GM12878 (cell line): ENCODE measurements around the gene CSE1L.

Source experiments
- BCL11A ChIP-seq: IDR thresholded peaks from 2 replicates; pipeline ENCODE4 v1.6.1; 2011; ENCODE audit warnings: low read depth, low read length
- BMI1 ChIP-seq: fragments of 450-650 bp; IDR thresholded peaks from 2 replicates; pipeline ENCODE4 v1.6.1; 2016; ENCODE audit warnings: mild to moderate bottlenecking, moderate library complexity, borderline replicate concordance
- CTCF ChIP-seq, 3 experiments: IDR thresholded peaks in 2 of 3; conservative IDR thresholded peaks in 1 of 3; 2 replicates each; pipeline ENCODE4 v1.5.1; 2011; ENCODE audit warnings: low read depth in 3 of 3, low read length in 3 of 3, mild to moderate bottlenecking in 3 of 3, control low read depth in 2 of 3, moderate library complexity in 2 of 3, inconsistent platforms in 1 of 3, mixed read lengths in 1 of 3; ENCODE audit not compliant: control insufficient read depth in 2 of 3, insufficient read depth in 1 of 3; ENCODE audit errors: extremely low read depth in 1 of 3
- E2F4 ChIP-seq: IDR thresholded peaks from 2 replicates; pipeline ENCODE4 v1.6.1; 2012; ENCODE audit warnings: low read depth, low read length, improper control_type of control experiment
- EP300 ChIP-seq, 2 experiments: fragments of 150-350 bp in 1 of 2; IDR thresholded peaks; 2 replicates each; pipeline ENCODE4 v1.6.1; 2011 to 2012; ENCODE audit warnings: low read depth in 2 of 2, low read length in 2 of 2, borderline replicate concordance in 1 of 2, improper control_type of control experiment in 1 of 2, inconsistent platforms in 1 of 2; ENCODE audit not compliant: control insufficient read depth in 1 of 2
- FOS ChIP-seq: IDR thresholded peaks from 3 replicates; pipeline ENCODE4 v1.6.1; 2011; ENCODE audit warnings: borderline replicate concordance; ENCODE audit not compliant: insufficient read length; ENCODE audit errors: extremely low read depth
- FOXK2 ChIP-seq: fragments of 450-650 bp; IDR thresholded peaks from 2 replicates; pipeline ENCODE4 v1.6.1; 2017; ENCODE audit warnings: mild to moderate bottlenecking, moderate library complexity
- MAX ChIP-seq: IDR thresholded peaks from 2 replicates; pipeline ENCODE4 v1.6.1; 2012; ENCODE audit warnings: low read depth, low read length, improper control_type of control experiment
- MLLT1 ChIP-seq: fragments of 450-650 bp; IDR thresholded peaks from 2 replicates; pipeline ENCODE4 v1.6.1; 2016; ENCODE audit warnings: mild to moderate bottlenecking
- PAX5 ChIP-seq: IDR thresholded peaks from 2 replicates; pipeline ENCODE4 v1.6.1; 2011; ENCODE audit warnings: low read depth, low read length, borderline replicate concordance
- SMAD5 ChIP-seq: IDR thresholded peaks from 2 replicates; pipeline ENCODE4 v1.6.1; 2016; ENCODE audit warnings: antibody characterized with exemption, low read depth
- SMC3 ChIP-seq: IDR thresholded peaks from 2 replicates; pipeline ENCODE4 v1.6.1; 2011; ENCODE audit warnings: low read length, improper control_type of control experiment, borderline replicate concordance
- SUPT20H ChIP-seq: IDR thresholded peaks from 2 replicates; pipeline ENCODE4 v1.6.1; 2011; ENCODE audit warnings: low read depth, mild to moderate bottlenecking, low read length, moderate library complexity, borderline replicate concordance; ENCODE audit not compliant: control insufficient read depth
- YBX1 ChIP-seq: fragments of 450-650 bp; IDR thresholded peaks from 2 replicates; pipeline ENCODE4 v1.6.1; 2016; ENCODE audit warnings: antibody characterized with exemption

- TF ChIP-seq BCL11A (no peak), YBX1 (no peak), SUPT20H (no peak), PAX5 (no peak), BMI1 (no peak), CTCF (IDR thresholded peaks at IDR 0.05 in 2 of 3, conservative IDR thresholded peaks at IDR 0.05 in 1 of 3; ENCODE audit: control insufficient read depth in 2 of 3, extremely low read depth in 1 of 3, insufficient read depth in 1 of 3, low read depth in 3 of 3, low read length in 3 of 3) (no peak), EP300 (IDR thresholded peaks at IDR 0.05; ENCODE audit: borderline replicate concordance in 1 of 2, control insufficient read depth in 1 of 2, low read depth in 2 of 2, low read length in 2 of 2) (no peak), FOXK2 (no peak), SMAD5 (no peak), MLLT1 (no peak), MAX (no peak), FOS (no peak), SMC3 (no peak), E2F4 (no peak)
Observed at GRCh38 chr20:49029203-49029602, 16.9 kb upstream of the CSE1L start.
